Omental fat pad (tissue), 4 donors: ENCODE data around the gene LMX1A. TPM values are rescaled to one million over a fixed set of nuclear protein-coding genes. Genes with fewer than 3 reads are reported as not detected.

Experiments
- ATAC-seq: fragments of 150-250 bp; one replicate; pipeline ENCODE4 v1.9.1; 2016; ENCODE audit warnings: mild to moderate bottlenecking, moderate library complexity; ENCODE audit not compliant: low FRiP score
- DNase-seq: peaks from one replicate; pipeline ENCODE4 v3.0.0-alpha.2; 2019; ENCODE audit warnings: low spot score
- CTCF ChIP-seq, 3 donors: fragments of 450-650 bp; IDR thresholded peaks; one replicate each; pipeline ENCODE4 v1.5.1; 2016 to 2017; ENCODE audit warnings: antibody characterized with exemption in 3 of 3, mild to moderate bottlenecking in 3 of 3, moderate library complexity in 2 of 3
- total RNA-seq, 4 donors: library from RNA; depleted of rRNA; stranded (reverse); fragments of >200 nt; gene quantifications; one replicate each; pipeline ENCODE4 v1.1.0, GENCODE V29; 2016

The LMX1A gene
- total RNA-seq, 4 donors from 2014 or later: 2.0 TPM; not detected in 3

GRCh38 chr1:165189913-165190312 is 166.6 kb downstream of the LMX1A start:
- no peak for DNase-seq
- TF ChIP-seq CTCF (IDR thresholded peaks at IDR 0.05): no peak
- ATAC-seq: no peak

GRCh38 chr1:165189011-165189410 is 167.5 kb downstream of the LMX1A start:
- DNase-seq (no peak), ATAC-seq (no peak)
- no peak for TF ChIP-seq CTCF (IDR thresholded peaks at IDR 0.05)

- ATAC-seq: no peak
- no peak for TF ChIP-seq CTCF (IDR thresholded peaks at IDR 0.05)
- no peak for DNase-seq
These were observed 169.2 kb downstream of the LMX1A start for GRCh38 chr1:165187031-165188009.

GRCh38 chr1:165185161-165185889 is 171.2 kb downstream of the LMX1A start:
- DNase-seq (no peak), ATAC-seq (no peak)
- no peak for TF ChIP-seq CTCF (IDR thresholded peaks at IDR 0.05)

- ATAC-seq (no peak), DNase-seq (no peak)
- no peak for TF ChIP-seq CTCF (IDR thresholded peaks at IDR 0.05)
These were observed 173.5 kb downstream of the LMX1A start for GRCh38 chr1:165182975-165183374.

DNA sequence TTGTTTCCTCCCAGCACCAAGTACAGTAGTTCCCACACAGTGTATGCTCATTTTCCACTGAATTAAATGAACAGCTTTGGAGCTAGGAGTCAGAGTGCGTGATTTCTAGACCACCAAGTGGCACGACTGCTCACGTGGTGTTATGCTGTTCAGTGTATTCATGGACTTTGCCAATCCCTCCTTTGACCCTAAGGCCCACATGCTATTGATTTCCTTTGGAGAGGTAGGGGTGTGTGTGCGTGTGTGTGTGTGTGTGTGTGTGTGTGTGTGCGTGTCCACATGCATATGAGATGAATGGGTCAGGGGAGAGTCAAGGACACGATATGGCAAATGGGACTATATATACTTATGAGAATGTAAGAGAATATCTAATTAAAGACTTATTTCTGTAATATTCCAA is 177.2 kb downstream of the LMX1A start:
- TF ChIP-seq CTCF (IDR thresholded peaks at IDR 0.05): no peak
- no peak for ATAC-seq
- no peak for DNase-seq
